T-helper 2 cell treated with Interferon-gamma antibody and Interleukin-4, amounts not matched to agents 5 μg/mL and 100 μg/mL, for 36 hours (primary cell): Measurements from ENCODE around the gene AKNA.
A peak's percentile ranks its signal among the peaks of the same experiment; 100 is the strongest.
"Not testable (repeated sequence)": the region's sequence is repeated elsewhere in the genome, so short reads cannot be mapped to it uniquely, and the experiment has no call there.

ENCODE experiments used
- DNase-seq: peaks from one replicate; pipeline ENCODE4 v3.0.0; 2021; ENCODE audit warnings: low spot score
- H3K27ac Mint-ChIP-seq: one replicate; pipeline ENCODE4 v1.8.0; 2021; ENCODE audit warnings: mild to moderate bottlenecking, mixed read lengths
- H3K27me3 Mint-ChIP-seq: one replicate; pipeline ENCODE4 v1.8.0; 2021; ENCODE audit warnings: low read depth, mixed read lengths
- H3K36me3 Mint-ChIP-seq: one replicate; pipeline ENCODE4 v1.8.0; 2021; ENCODE audit warnings: low read depth, mixed read lengths
- H3K4me1 Mint-ChIP-seq: one replicate; pipeline ENCODE4 v1.8.0; 2021; ENCODE audit warnings: low read depth, mixed read lengths
- H3K4me3 Mint-ChIP-seq: one replicate; pipeline ENCODE4 v1.8.0; 2022; ENCODE audit warnings: mild to moderate bottlenecking, moderate library complexity, mixed read lengths
- H3K9me3 Mint-ChIP-seq: one replicate; pipeline ENCODE4 v1.8.0; 2021; ENCODE audit warnings: mixed read lengths

AKNA gene

GRCh38 chr9:114334490-114334889 is 53.3 kb downstream of the AKNA start:
- Mint-ChIP-seq H3K27me3 (no peaks in the 10 kb centered on the region), H3K4me1 (peaks cover 8% of the 10 kb centered on the region), H3K9me3 (peaks cover 4% of the 10 kb centered on the region), H3K4me3 (no peak overlapping the region), H3K36me3 (peaks cover 49% of the 10 kb centered on the region), H3K27ac (no peak overlapping the region)
- DNase-seq = no peak

- H3K4me3 Mint-ChIP-seq, H3K27ac Mint-ChIP-seq, H3K4me1 Mint-ChIP-seq, H3K9me3 Mint-ChIP-seq, H3K27me3 Mint-ChIP-seq, DNase-seq: not testable (repeated sequence)
- H3K36me3 Mint-ChIP-seq = peaks cover 42% of the 10 kb centered on the region
Measured at GRCh38 chr9:114333718-114334117, 54.1 kb downstream of the AKNA start.

DNA sequence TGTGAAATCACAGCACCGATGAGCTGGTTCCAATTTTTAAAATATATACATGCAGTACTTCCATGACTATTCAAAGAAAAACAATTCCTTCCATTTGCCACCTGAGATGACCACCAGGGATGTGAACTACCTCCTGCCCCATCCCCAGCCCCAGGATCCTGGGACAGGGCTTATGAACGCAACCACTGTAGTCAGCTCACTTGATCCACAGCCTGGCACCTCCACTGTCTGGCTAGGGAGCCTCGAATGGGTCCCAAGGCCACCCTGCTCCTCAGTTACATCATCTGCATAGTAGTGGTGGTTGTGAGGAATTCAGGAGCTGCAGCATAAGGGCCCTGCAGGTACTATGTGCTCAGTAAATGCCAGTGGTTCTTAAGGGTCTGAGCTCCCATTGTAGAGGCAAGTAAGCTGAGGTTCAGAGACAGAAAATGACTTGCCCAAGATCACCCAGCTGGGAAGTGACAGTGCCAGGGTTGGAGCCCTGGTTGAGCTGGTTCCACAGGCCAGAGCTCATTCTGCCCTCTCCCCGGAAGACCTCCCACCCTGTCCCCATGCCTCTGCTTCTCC is 55.2 kb downstream of the AKNA start:
- H3K36me3 Mint-ChIP-seq = peaks cover 31% of the 10 kb centered on the region
- H3K4me3 Mint-ChIP-seq, H3K4me1 Mint-ChIP-seq, H3K9me3 Mint-ChIP-seq, H3K27ac Mint-ChIP-seq, H3K27me3 Mint-ChIP-seq, DNase-seq: not testable (repeated sequence)

GRCh38 chr9:114331229-114332195 is 56.3 kb downstream of the AKNA start:
- not testable (repeated sequence) for H3K4me1 Mint-ChIP-seq, H3K27ac Mint-ChIP-seq, H3K4me3 Mint-ChIP-seq, H3K27me3 Mint-ChIP-seq, DNase-seq, H3K9me3 Mint-ChIP-seq
- H3K36me3 Mint-ChIP-seq = peaks cover 22% of the 10 kb centered on the region

DNA sequence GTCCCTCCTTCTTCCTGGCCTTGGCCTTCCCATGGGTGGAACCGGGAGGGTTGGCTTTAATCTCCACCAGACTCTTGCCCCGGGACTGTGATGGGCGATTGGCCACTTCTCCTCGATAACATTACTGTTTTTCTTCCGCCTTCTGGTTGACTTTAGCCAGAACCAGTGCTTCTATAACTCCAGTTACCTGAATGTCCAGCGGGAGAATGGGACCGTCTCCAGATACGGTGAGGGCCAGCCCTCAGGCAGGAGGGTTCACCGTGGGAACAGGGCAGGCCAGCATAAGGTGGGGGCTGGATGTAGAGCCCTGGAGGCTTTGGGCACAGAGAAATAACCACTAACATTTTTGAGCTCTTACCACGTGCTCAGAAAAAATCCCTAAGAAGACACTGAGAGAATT is 57.1 kb downstream of the AKNA start:
- Mint-ChIP-seq H3K27me3 (no peaks in the 10 kb centered on the region), H3K4me1 (peaks cover 4% of the 10 kb centered on the region), H3K9me3 (peaks cover 4% of the 10 kb centered on the region), H3K36me3 (peaks cover 13% of the 10 kb centered on the region), H3K27ac (peak overlapping the region; percentile 14), H3K4me3 (no peak overlapping the region)
- DNase-seq = no peak

DNA sequence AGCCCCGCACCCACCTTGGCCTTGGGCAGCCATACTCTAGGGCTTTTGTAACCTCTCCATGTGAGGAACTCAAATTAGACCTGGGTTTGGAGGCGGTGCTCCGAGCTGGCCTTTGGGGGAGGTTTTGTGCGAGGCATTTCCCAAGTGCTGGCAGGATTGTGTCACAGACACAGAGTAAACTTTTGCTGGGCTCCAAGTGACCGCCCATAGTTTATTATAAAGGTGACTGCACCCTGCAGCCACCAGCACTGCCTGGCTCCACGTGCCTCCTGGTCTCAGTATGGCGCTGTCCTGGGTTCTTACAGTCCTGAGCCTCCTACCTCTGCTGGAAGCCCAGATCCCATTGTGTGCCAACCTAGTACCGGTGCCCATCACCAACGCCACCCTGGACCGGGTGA is 58.2 kb downstream of the AKNA start, which contains the start of gene ORM2:
TSS of gene ORM2 (plus strand) at position 245 of the 398 bp plus-strand sequence. CDS start at position 281, 36 bp downstream.
- H3K9me3 Mint-ChIP-seq, H3K27me3 Mint-ChIP-seq, H3K4me3 Mint-ChIP-seq, H3K36me3 Mint-ChIP-seq, H3K4me1 Mint-ChIP-seq, DNase-seq: not testable (repeated sequence)
- H3K27ac Mint-ChIP-seq = peak within 1 kb of the TSS; percentile 14

DNA sequence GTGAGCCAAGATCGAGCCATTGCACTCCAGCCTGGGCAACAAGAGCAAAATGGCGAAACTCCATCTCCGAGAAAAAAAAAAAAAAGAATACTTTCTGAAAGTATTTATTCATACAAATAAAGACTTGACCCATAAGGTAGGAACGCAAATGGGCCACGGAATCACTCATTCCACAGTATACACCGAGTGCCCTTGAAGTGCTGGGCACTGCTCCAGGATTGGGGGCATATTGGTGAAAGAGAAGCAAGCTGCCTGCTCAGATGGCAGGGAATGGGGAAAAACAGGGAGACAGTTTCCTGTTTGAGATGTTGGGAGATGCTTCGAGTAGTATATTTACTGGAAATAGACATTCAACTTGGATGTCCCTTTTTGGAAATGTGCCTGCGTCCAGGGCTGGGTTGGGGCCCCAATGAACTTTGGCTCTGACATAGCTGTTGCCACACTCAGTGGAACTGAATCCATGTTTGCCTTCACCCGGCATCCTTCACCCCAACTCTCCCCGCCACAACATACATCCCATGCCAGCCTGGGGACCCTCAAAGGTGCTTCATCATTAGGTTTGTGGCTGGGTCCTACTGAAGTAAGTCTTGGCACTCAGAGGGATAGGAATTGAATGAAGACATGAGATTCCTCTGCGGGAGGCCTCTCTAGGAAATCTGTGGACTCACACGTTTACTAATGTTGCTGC is 58.7 kb downstream of the AKNA start:
- not testable (repeated sequence) for H3K4me3 Mint-ChIP-seq, H3K27ac Mint-ChIP-seq, DNase-seq, H3K9me3 Mint-ChIP-seq, H3K36me3 Mint-ChIP-seq, H3K27me3 Mint-ChIP-seq, H3K4me1 Mint-ChIP-seq

DNA sequence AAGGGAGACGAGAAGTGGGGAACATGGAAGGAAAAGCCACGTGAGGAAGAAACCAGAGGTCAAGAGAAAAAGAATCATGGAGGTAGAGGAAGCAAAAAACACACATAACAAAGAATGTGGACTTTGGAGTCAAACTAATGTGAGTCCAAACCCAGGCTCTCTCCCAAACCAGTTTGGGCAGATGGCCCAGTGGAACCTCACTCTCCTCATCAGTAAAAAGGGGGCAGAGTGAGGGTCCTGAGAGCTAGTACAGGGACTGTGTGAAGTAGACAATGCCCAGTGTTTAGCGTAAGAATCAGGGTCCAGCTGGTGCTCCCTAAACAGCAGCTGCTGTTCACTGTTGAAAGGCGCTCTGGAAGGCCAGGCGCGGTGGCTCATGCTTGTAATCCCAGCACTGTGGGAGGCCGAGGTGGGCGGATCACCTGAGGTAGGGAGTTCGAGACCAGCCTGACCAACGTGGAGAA is 59.4 kb downstream of the AKNA start:
- DNase-seq, H3K4me3 Mint-ChIP-seq, H3K36me3 Mint-ChIP-seq, H3K27me3 Mint-ChIP-seq, H3K9me3 Mint-ChIP-seq, H3K27ac Mint-ChIP-seq, H3K4me1 Mint-ChIP-seq: not testable (repeated sequence)

DNA sequence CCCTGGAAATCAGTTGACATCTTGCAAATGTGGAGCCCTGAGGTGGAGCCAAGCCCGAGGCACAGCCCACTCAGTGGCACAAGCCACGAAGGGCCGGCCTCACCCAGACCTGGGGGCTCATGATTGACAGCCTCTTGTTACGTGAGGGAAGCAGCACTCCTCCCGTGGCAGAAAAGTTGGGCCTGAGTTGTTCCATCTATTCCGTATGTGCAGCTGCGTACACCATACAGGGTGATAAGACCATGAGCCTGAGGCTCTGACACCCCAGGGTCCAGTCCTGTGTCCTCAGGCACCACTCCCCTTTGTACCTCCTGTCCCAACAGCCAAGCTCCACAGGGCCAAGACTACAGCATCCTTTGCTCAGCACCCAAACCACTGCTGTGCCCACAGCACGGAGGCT is 60.0 kb downstream of the AKNA start:
- Mint-ChIP-seq H3K4me3 (no peak overlapping the region), H3K4me1 (peaks cover 2% of the 10 kb centered on the region), H3K9me3 (no peaks in the 10 kb centered on the region), H3K27me3 (no peaks in the 10 kb centered on the region), H3K36me3 (no peaks in the 10 kb centered on the region), H3K27ac (no peak overlapping the region)
- no peak for DNase-seq

- not testable (repeated sequence) for H3K36me3 Mint-ChIP-seq, H3K27ac Mint-ChIP-seq, H3K4me1 Mint-ChIP-seq, H3K9me3 Mint-ChIP-seq, H3K4me3 Mint-ChIP-seq, DNase-seq, H3K27me3 Mint-ChIP-seq
Measured at GRCh38 chr9:114325684-114326254, 62.0 kb downstream of the AKNA start.

- H3K4me3 Mint-ChIP-seq, H3K27ac Mint-ChIP-seq, H3K9me3 Mint-ChIP-seq, H3K4me1 Mint-ChIP-seq, H3K36me3 Mint-ChIP-seq, H3K27me3 Mint-ChIP-seq, DNase-seq: not testable (repeated sequence)
Measured at GRCh38 chr9:114324965-114325364, 62.8 kb downstream of the AKNA start.

GRCh38 chr9:114324492-114324891 is 63.3 kb downstream of the AKNA start:
- H3K27ac Mint-ChIP-seq = no peak overlapping the region
- H3K9me3 Mint-ChIP-seq = no peaks in the 10 kb centered on the region
- DNase-seq = no peak

GRCh38 chr9:114323849-114324248 is 63.9 kb downstream of the AKNA start:
- not testable (repeated sequence) for DNase-seq, H3K36me3 Mint-ChIP-seq, H3K4me3 Mint-ChIP-seq, H3K27me3 Mint-ChIP-seq, H3K4me1 Mint-ChIP-seq, H3K27ac Mint-ChIP-seq, H3K9me3 Mint-ChIP-seq

More at GRCh38 chr9:114324492-114324891, 63.3 kb downstream of the AKNA start:
- Mint-ChIP-seq H3K4me1 (no peaks in the 10 kb centered on the region), H3K27me3 (no peaks in the 10 kb centered on the region), H3K4me3 (no peak overlapping the region), H3K36me3 (no peaks in the 10 kb centered on the region)
